RCC 7860 (cell line): Measurements from ENCODE around the gene MRPS9.

Experiments used
- DNase-seq: peaks from one replicate; pipeline ENCODE4 v3.0.0-alpha.2; 2015; ENCODE audit warnings: low spot score
- FAIRE-seq: peaks from 2 replicates; lab custom pipeline; 2012; peaks lifted over from hg19 to GRCh38; lab: Jason Lieb, UNC

MRPS9 gene

DNA sequence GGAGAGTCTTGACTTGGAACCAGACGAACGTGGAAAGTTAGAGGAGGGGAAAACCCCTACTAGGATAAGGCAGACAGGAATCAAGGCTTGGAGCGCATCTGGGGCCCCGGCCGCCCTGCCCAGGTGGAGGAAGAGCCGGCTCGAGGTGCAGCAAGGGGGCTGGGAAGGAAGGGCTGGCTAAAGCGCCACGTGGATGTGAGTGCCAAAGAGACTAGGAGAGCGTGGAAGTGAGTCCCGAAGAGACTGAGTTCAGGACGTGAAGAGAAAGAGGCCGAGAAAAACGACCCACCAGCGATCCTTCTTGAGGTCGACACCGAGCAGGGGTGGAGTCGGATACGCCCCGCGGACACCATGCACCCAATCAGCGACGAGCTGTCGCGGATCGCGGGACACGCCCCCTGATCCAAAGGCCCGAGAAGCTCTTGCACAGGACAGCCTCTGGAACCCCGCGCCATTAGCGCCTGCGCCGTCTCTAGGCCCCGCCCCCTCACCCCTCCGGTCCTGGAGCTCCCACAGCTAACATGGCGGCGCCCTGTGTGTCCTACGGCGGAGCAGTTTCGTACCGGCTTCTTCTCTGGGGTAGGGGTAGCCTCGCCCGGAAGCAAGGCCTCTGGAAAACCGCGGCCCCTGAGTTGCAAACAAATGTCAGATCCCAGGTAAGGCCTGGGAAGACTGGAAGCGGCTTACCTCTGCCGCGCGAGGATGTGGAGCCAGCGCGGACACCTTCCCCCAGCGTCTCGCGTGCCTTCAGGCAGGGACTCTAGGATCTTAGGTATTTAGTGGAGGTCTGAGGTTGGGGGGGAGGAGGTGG is at the start of gene MRPS9:
Gene MRPS9 (plus strand): TSS at position 498 of the 811 bp plus-strand sequence. CDS start 24 bp downstream, at position 522.
- DNase-seq, result peak; percentile 92
- peak; percentile 87 for FAIRE-seq

DNA sequence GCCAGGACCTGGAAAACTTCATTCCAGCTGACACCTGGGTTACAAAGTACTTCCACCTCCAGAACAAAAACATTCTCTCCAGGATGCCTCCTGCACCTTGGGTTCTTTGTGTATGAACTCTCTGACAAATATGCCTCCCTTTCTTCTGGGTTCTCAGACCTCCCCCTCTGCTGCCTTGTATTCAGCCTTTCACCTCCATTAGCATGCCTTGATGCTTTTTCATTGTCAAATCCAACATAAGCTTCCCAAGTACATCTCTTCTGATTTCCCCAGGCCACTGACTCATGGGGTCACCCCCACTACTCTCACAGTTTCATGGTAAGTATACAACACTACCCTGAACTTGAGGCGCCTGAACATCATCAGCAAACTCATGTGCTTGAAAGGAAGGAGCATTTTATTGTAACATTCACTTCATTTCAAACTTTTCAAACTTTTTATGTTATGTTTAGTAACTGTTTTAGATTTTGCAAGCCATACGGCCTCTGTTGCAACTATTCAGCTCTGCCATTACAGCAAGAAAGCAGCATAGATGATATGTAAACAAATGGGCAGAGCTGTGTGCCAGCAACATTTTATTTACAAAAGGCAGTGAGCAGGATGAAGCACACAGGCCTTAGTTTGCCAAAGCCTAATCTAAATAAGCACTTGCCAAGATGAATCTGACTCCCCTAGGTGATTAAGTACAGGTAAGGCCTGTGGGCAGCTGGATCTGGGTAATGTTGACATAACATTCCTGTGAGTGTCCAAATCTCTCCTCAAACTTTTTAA is 32.5 kb upstream of the MRPS9 start:
- DNase-seq, result no peak
- FAIRE-seq, result no peak

GRCh38 chr2:105007367-105007766 is 30.5 kb upstream of the MRPS9 start:
- DNase-seq (no peak), FAIRE-seq (no peak)

DNA sequence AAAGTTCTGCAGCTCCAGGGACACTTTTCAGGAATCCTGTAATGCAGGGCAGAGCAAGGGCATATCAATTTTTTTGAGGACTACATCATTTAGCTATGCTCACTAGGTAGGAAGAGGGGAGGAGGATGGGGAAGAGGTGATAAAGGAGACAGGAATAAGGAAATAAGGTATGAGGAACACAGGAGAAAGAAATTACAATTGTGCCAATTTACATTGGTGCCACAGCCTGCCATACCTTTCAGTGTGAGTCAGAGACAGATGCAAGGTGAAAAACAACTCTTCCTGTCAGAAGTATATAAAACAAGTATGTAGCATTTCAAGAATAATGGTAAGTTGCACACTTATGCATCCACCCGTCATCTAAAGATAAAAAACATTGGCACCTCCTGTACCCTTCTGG is 5.4 kb upstream of the MRPS9 start:
- DNase-seq (no peak), FAIRE-seq (no peak)

DNA sequence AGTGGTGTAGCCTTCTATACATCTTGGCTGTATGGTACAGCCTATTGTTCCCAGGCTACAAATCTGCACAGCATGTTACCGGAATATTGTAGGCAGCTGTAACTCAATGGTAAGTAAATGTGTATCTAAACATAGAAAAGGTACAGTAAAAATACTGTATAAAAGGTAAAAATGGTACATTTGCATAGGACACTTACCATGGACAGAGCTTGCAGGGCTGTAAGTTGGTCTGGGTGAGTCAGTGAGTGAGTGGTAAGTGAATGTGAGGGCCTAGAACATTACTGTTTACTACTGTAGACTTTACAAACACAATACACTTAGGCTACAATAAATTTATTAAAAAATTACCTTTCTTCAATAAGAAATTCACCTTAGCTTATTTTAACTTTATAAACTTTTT is 3.7 kb upstream of the MRPS9 start:
- FAIRE-seq, result no peak
- no peak for DNase-seq

DNA sequence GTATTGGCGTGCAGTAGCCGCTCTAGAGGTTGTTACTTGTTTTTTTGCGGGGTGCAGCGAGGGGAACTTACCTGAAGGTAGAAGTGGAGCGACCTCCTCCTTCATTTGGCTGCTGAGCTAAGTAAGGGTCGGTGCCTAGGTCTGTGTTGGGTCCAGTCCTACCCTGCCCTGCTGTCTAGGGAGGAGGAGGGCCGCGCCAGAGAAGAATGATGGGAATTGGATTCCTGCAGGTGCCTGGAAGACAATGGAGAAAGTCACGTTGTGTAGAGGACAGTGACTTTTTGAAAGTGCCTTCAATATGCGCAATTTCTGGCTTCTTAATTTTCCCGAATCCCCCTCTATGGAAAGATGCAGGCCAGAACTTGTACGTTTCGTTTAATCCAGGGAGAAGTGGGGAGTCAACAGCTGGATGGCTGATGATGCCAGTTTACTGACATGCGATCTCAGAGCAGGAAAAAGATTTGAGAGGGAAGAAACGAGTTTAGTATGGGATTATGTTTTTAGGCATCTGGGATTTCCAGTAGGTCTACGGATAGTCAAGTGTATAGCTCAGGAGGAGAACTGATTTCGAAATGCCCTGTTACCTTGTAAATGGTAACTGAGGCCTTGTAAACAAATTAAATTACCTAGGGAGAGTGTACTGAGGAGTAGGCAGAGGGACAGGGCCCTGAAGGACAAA is 653 bp downstream of the MRPS9 start:
- FAIRE-seq, result no peak
- DNase-seq, result no peak

- no peak for FAIRE-seq
Measured at GRCh38 chr2:105039559-105039958, 1.7 kb downstream of the MRPS9 start.

GRCh38 chr2:105042189-105042588 is 4.3 kb downstream of the MRPS9 start:
- DNase-seq (no peak), FAIRE-seq (no peak)

More at GRCh38 chr2:105039559-105039958, 1.7 kb downstream of the MRPS9 start:
- DNase-seq, result no peak

DNA sequence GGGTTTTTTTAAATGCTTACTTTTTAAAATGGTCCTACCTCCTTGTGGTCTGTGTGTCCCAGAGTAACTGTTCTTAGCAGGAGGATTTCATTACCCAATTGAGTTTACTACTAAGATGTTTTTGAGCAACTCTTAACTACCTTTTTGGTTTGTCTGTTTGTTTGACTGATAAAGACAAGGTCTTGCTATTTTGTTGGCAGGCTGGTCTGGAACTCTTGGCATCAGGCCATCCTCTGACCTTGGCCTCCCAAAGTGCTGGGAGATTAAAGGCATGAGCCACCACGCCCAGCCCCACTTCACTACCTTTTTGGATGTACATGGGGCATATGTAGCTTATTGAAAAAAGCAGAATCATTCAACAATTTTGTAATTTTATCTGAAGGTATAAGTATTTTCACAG is 14.9 kb downstream of the MRPS9 start:
- FAIRE-seq, result no peak

DNA sequence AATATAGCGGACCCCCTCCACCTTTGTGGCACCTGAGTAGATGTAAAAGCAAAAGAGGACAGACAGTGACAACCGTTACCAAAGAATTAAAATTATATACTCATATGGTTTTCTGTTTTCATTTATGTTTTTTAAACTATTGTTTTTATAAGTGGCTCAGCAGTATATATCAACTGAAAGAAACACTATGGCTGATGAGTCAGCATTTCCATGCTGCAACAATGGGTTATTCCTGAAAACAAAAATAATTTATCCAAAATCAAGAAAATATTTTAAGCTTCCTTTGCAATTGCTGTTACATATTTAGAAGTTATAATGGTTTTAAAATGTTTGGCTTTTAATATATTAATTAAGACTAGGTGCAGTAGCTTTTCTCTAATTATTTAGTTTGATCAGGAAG is 17.7 kb downstream of the MRPS9 start:
- FAIRE-seq (no peak), DNase-seq (no peak)

More for the DNA sequence above, 14.9 kb downstream of the MRPS9 start:
- DNase-seq, result no peak

DNA sequence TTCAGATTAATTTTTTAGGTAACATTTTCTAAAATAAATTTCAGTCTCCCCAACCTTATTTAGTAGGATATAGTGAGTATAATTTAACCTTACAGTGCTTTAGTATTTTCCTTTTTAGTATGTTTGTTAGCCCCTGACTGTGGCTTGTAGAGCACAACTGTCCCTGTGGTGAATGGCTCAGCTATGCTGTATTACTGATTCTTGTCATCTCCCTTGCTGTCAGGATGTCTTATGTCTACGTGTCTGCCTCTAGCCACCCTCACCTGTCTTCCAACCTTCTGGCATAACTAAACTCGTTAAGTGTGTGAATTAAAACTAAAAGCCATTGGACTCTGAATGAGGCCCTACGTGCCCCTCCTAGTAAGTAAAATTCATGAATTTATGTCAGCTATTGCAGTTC is 18.4 kb downstream of the MRPS9 start:
- DNase-seq (no peak), FAIRE-seq (no peak)

- DNase-seq, result no peak
- no peak for FAIRE-seq
Measured at GRCh38 chr2:105057005-105057404, 19.1 kb downstream of the MRPS9 start.

DNA sequence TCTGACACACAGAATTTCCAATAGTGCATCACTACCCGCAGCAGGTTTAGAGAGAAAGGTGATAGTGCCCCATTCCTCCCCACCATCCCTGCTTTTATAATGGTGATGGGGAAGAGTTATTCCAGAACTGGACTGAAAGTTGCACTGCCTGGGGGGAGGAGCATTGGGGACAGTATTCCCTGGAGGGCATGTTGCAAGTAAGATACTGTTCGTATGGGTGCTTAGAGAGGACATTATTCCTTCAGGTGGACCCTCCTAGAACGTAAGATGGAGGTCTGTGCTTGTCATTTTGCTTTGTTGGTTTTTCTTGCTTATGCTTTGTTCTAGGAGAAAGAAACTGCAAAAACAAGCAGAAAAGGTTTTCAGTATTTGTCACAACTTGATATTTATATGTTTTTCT is 23.7 kb downstream of the MRPS9 start:
- no peak for DNase-seq
- no peak for FAIRE-seq

DNA sequence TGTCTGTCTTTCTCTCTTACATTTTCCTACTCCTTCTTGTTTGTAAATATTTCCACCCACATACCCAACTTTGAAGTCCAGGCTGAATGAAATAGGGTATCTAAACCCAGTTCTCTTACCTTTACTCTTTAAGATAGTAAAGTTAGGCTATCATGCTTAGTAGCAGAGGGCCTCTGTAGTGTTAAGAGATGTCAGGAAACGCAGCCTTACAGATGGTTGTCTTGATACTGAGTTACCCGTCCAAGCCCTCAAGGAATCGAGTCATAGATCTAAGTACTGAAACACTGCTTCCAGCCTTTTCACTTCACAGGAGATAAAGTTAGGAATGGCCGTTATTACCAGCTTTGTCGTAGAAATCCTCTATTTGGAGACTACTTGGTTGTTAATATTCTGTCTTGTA is 24.3 kb downstream of the MRPS9 start:
- DNase-seq (no peak), FAIRE-seq (no peak)

DNA sequence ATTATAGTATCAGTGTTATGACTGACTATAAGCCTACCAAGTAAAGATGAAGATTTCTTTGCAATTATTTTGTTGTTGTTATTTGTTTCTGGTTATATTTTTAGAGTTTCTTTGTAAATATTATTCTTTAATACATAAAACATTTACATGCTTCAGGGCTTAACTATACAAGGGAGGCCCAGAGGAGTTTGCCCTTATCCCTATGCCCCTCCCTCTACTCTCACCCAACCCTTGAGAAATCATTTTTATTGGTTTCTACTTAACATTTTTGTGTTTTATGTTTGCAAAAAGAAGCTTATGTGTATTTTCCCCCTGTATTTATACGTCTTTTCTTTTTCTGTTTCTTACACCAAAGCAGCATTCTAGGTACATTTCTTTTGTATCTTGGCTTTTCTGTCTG is 30.5 kb downstream of the MRPS9 start:
- FAIRE-seq (no peak), DNase-seq (no peak)

DNA sequence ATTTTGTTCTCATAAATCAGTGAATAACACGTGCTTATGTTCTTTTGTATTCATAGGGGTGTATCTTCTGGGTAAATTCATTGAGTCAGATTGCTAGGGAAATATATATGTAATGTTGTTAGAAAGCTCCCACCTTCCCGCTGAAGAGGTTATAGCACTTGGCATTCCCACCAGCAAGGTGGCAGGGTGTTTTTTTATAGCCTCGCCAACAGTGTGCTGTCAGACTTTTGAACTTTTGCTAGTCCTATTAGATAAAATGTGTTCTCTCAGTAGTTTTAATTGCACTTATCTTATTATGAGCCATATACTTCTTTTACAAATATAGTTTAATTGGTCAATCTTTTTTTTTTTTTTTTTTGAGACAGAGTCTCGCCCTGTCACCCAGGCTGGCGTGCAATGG is 31.0 kb downstream of the MRPS9 start:
- DNase-seq (no peak), FAIRE-seq (no peak)

- FAIRE-seq (no peak), DNase-seq (no peak)
Measured at GRCh38 chr2:105070010-105070865, 32.4 kb downstream of the MRPS9 start.

DNA sequence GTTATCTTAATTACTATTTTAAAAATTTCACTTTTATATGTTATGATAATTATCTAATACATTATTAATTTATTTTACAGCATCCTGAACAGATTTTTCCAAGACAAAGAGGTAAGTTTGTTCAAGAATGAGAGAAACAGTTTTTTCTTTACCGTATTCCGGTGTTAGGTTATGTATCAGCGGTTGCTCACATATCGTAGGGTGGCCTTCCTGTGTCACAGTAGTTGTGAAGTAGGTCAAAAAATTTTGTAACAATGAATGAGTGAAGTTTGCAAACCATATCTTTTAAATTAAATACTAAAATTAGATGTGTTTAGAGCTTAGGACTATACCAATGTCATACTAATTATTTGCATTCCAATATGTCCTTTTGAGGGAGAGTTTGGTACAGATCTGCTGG is 33.5 kb downstream of the MRPS9 start:
- FAIRE-seq, result no peak
- no peak for DNase-seq

GRCh38 chr2:105072039-105072438 is 34.2 kb downstream of the MRPS9 start:
- no peak for FAIRE-seq
- no peak for DNase-seq

DNA sequence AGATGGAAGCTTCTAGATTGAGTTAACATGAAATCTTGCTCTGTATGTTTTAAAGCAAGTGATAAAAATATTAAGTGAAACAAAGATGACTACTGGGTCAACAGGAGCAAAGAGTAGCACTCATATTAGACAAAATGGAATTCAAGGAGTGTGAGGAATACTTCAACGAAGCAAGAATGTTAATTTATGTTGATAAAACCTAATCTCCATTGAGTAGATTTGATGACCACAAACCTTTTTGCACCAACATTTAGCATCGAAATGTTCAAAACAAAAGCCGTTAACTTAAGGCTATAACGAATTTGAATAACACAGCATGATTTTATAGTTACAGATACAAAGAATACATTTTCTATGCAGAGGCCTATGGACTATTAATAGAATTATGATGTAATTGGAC is 35.7 kb downstream of the MRPS9 start:
- FAIRE-seq (no peak), DNase-seq (no peak)

DNA sequence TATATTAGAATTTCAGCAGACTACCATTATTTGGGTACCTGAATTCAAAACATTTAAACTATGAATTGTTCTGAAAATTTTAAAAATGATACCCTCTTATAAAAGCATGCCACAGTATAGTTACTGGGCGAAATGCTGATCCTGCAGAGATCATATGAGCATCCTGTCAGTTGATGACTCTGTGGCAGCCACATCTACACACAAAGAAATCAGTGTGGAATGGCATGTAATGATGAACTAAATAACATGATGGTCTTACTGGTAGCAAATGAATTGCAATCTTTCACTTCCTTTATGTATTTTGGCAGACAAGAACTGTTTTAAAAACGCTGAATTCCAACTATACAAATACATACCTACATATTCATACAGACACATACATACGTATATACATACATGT is 38.3 kb downstream of the MRPS9 start:
- no peak for FAIRE-seq
- no peak for DNase-seq
